ENCODE data around the gene ADK.
"Not testable (repeated sequence)": the region's sequence is repeated elsewhere in the genome, so short reads cannot be mapped to it uniquely, and the experiment has no call there.

ADK gene

GRCh38 chr10:74300074-74300621 is 149.1 kb downstream of the ADK start:
- not testable (repeated sequence) for DNase-seq (ENCODE audit: low read depth in 2 of 2)

GRCh38 chr10:74300666-74301065 is 149.6 kb downstream of the ADK start:
- DNase-seq (ENCODE audit: low read depth in 2 of 2), result no peak

GRCh38 chr10:74305730-74306129 is 154.7 kb downstream of the ADK start:
- DNase-seq (ENCODE audit: low read depth in 2 of 2), result no peak

DNA sequence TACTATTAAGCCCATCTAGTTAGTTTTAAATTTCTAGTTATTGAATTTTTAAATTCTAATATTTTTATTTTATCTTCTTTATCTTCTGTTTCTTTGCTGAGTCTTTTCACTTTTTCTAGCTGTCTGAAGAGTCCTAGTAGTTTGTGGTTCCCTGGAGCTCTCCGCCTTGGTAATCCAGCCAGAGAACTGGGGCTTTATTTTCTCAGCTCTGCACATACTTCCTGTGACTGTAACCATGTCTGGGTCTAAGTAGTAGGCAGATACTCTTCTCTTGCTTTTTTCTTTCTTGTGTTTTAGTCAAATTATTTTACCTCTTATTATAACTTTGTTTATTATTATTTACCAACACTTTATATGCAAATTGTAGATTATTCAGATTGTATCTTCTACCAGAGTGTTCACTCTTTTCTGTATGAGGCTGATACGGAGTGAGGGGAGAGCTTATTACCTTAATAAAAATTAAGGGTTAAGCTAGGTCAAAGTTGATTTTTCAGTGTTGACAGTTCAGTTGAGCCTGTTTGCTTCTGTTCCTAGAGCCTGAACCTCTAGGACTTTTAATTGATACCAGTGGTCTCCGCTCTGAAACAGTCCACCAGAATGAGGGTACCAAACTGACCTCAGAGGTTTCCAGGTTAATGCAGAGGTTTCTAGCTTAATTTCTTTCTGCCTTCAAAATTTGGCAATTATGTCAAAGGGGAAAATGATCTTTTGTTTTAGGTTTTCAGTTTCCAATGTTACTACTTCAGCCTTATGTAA is 155.4 kb downstream of the ADK start:
- no peak for DNase-seq (ENCODE audit: low read depth in 2 of 2)

GRCh38 chr10:74307061-74307651 is 156.1 kb downstream of the ADK start:
- DNase-seq (ENCODE audit: low read depth in 2 of 2), result no peak

DNA sequence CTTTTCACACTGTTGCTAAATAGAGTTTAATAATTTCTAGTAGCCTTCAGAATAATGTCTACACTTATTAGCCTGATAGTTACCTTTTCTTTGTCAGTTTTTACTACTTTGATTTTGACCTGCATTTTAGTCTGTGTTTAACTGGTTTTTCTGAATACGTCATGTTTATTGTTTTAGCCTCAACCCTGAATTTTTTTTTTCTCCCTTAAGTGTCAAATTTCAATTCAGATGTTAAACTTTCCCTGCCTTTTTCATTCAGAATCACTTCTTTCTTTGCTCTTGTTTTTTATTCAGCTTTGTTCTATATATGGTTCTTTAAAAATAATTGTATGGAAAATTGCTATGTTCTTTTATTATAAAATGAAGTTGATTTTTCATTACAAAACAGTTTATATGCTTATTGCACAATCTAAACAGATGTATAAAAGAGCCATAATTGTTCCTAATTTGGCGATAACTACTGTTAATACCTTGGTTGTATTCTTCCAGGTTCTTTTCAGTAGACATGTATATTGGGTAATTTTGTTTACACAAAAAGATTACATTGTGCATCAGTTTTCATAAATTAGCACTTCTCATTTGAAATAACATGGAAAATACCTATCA is 159.7 kb downstream of the ADK start:
- no peak for DNase-seq (ENCODE audit: low read depth in 2 of 2)

- no peak for DNase-seq (ENCODE audit: low read depth in 2 of 2)
Observed at GRCh38 chr10:74314166-74314565, 163.1 kb downstream of the ADK start.

GRCh38 chr10:74320026-74320425 is 169.0 kb downstream of the ADK start:
- no peak for DNase-seq (ENCODE audit: low read depth in 2 of 2)

DNA sequence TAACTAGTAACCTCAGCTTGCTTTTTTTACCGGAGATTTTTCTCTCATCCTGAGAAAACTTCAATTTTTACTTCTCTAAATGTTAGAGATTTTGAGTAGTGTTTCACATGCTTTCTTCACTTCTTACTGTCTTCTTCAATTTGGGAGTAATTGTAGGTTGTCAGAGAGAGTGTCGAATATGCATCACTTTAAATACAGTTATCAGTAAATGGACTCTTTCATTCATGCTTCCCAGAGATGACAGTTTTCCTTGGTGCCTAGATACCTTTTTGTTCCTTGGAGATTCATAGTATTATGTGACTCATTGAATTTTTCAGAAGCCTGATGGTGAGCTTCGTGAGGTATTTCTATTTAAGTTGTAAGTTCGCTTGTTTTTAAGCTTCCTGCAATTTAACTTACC is 169.7 kb downstream of the ADK start:
- DNase-seq (ENCODE audit: low read depth in 2 of 2), result no peak

DNA sequence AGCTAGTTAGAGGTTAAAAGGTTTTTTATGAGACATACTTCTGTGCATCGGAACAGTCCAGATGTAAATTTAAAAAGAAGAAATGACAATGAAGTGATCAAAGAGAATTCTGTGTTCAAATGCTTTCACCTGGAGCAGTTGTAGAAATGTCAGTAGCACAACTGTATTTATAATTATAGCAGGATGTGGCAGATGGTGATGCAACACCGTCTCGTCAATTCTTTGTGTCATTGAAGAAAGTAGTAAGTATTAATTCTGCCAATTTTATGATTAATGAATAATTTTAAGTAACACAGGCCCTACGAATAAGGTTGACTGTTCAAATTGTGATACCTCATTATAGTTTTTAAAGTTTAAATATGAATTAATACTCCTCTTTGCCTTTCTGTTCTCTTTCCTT is 171.1 kb downstream of the ADK start:
- DNase-seq (ENCODE audit: low read depth in 2 of 2), result no peak

- DNase-seq (ENCODE audit: low read depth in 2 of 2), result no peak
Observed at GRCh38 chr10:74322565-74322964, 171.5 kb downstream of the ADK start.

GRCh38 chr10:74328388-74328787 is 177.4 kb downstream of the ADK start:
- DNase-seq (ENCODE audit: low read depth in 2 of 2), result no peak

- DNase-seq (ENCODE audit: low read depth in 2 of 2), result no peak
Observed at GRCh38 chr10:74329873-74330272, 178.9 kb downstream of the ADK start.

- no peak for DNase-seq (ENCODE audit: low read depth in 2 of 2)
Observed at GRCh38 chr10:74330646-74331045, 179.6 kb downstream of the ADK start.

- DNase-seq (ENCODE audit: low read depth in 2 of 2), result no peak
Observed at GRCh38 chr10:74332398-74332797, 181.4 kb downstream of the ADK start.

GRCh38 chr10:74333174-74333573 is 182.2 kb downstream of the ADK start:
- no peak for DNase-seq (ENCODE audit: low read depth in 2 of 2)

DNA sequence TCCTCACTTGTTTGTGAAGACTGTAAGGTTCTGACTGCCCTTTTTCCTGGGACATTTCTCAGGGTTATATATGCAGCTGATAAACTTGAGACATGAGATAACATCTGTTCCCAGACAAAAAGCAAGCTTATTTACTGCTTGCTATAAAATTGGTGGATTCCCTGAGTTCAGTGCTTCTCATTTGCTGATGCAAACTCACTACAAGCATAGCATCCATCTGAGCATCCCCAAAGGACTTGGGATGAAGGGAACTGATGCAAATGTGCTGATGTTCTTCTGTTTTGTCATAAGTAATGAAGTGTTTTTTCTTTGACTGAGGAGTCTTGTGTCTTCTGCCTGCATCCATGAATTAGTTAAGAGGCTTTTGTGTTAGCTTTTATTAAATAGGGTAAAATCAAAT is 183.2 kb downstream of the ADK start:
- DNase-seq (ENCODE audit: low read depth in 2 of 2), result no peak

DNA sequence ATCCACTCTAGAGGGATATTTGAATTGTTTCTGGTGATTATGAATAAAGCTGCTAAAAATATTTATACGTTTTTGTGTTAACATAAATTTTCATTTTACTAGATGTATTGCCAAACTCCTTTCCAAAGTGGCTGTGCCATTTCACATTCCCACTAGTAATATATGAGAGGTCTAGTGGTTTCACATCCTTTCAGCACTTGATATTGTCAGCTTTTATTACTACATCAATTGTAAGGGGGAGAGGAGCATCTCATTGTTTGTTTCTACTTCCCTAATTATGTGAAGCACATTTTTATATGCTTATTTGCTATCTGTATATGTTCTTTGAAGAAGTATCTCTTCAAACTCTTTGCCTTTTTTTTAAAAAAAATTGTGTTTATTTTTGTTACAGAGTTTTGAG is 184.5 kb downstream of the ADK start:
- DNase-seq (ENCODE audit: low read depth in 2 of 2), result no peak

GRCh38 chr10:74337330-74338016 is 186.5 kb downstream of the ADK start:
- no peak for DNase-seq (ENCODE audit: low read depth in 2 of 2)

DNA sequence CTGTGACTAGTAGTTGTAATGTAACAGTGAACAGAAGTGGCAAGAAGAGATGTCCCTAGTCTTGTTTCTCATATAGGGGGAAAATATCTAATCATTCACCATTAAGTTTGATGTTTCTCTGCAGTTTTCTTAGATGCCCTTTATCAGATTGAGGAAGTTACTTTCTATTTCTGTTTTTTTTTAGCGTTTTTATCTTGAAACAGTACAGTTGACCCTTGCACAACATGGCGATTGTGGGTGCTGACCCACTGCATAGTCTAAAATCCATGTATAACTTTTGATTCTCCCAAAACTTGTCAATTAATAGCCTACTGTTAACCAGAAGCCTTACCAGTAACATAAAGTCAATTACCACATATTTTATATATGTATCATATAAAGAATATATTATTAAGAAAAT is 192.0 kb downstream of the ADK start:
- no peak for DNase-seq (ENCODE audit: low read depth in 2 of 2)

DNA sequence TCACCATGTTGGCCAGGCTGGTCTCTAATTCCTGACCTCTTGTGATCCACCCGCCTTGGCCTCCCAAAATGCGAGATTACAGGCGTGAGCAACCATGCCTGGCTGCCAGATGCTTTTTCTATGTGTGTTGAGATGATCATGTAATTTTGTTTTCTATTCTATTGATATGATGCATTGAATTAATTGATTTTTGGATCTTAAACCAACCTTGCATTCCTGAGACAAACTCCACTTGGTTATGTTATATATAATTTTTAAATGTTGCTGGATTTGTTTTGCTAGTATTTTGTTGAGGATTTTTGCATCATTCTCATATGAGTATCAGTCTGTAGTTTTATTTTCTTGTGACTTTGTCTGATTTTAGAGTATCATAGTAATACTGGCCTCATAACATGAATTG is 192.8 kb downstream of the ADK start:
- DNase-seq (ENCODE audit: low read depth in 2 of 2), result no peak

DNA sequence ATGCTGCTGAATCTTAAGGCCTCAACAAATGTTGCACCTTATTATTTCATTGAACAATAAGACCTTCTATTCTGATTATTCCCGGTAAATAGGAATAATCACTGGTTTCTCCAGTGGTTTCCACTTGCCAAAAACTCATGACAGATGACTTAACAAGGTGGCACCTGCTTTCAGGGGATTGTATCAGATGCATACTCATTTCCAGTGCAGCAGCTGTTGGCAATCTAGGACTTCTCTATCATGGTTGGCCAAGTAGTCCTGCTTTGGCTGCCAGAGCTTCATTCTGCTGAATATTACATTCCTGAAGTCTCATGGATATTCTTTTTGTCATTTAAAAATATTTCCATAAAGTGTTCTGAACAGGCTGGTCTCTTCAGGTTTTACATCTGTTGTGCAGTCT is 193.3 kb downstream of the ADK start:
- no peak for DNase-seq (ENCODE audit: low read depth in 2 of 2)

All from activated CD8-positive, alpha-beta memory T cell treated with anti-CD3 and anti-CD28 coated beads for 4 hours (primary cell).